ENCODE data around the gene BEAN1.

DNA sequence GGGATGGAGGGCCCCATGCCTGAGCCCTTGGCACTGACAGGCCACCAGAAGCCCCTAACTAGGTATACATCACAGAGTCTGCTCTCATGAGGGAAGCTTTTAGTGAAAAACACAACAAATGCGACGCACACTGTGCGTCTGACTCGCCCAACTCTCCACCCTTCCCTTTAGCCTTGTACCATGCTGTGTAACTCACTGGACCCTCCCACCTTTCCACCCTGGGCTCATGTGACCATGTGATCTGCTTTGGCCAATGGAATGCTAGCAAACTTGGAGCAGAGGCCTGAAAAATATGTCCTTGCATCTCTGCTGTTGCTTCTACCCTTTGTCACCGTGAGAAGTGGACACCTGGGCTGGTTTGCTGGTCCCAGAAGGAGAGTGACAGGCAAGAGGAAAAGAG is 101.2 kb downstream of the BEAN1 start:
- no peak for TF ChIP-seq ZNF837 (tag by site-specific recombination; IDR thresholded peaks at IDR 0.05)
- TF ChIP-seq, protein P1, sequence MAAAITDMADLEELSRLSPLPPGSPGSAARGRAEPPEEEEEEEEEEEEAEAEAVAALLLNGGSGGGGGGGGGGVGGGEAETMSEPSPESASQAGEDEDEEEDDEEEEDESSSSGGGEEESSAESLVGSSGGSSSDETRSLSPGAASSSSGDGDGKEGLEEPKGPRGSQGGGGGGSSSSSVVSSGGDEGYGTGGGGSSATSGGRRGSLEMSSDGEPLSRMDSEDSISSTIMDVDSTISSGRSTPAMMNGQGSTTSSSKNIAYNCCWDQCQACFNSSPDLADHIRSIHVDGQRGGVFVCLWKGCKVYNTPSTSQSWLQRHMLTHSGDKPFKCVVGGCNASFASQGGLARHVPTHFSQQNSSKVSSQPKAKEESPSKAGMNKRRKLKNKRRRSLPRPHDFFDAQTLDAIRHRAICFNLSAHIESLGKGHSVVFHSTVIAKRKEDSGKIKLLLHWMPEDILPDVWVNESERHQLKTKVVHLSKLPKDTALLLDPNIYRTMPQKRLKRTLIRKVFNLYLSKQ (tag by site-specific recombination; IDR thresholded peaks at IDR 0.05; ENCODE audit: borderline replicate concordance), result no peak
- TF ChIP-seq, protein P2, sequence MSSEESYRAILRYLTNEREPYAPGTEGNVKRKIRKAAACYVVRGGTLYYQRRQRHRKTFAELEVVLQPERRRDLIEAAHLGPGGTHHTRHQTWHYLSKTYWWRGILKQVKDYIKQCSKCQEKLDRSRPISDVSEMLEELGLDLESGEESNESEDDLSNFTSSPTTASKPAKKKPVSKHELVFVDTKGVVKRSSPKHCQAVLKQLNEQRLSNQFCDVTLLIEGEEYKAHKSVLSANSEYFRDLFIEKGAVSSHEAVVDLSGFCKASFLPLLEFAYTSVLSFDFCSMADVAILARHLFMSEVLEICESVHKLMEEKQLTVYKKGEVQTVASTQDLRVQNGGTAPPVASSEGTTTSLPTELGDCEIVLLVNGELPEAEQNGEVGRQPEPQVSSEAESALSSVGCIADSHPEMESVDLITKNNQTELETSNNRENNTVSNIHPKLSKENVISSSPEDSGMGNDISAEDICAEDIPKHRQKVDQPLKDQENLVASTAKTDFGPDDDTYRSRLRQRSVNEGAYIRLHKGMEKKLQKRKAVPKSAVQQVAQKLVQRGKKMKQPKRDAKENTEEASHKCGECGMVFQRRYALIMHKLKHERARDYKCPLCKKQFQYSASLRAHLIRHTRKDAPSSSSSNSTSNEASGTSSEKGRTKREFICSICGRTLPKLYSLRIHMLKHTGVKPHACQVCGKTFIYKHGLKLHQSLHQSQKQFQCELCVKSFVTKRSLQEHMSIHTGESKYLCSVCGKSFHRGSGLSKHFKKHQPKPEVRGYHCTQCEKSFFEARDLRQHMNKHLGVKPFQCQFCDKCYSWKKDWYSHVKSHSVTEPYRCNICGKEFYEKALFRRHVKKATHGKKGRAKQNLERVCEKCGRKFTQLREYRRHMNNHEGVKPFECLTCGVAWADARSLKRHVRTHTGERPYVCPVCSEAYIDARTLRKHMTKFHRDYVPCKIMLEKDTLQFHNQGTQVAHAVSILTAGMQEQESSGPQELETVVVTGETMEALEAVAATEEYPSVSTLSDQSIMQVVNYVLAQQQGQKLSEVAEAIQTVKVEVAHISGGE (tag by site-specific recombination; conservative IDR thresholded peaks at IDR 0.05; ENCODE audit: low read depth), result no peak
- TF ChIP-seq, protein P3, sequence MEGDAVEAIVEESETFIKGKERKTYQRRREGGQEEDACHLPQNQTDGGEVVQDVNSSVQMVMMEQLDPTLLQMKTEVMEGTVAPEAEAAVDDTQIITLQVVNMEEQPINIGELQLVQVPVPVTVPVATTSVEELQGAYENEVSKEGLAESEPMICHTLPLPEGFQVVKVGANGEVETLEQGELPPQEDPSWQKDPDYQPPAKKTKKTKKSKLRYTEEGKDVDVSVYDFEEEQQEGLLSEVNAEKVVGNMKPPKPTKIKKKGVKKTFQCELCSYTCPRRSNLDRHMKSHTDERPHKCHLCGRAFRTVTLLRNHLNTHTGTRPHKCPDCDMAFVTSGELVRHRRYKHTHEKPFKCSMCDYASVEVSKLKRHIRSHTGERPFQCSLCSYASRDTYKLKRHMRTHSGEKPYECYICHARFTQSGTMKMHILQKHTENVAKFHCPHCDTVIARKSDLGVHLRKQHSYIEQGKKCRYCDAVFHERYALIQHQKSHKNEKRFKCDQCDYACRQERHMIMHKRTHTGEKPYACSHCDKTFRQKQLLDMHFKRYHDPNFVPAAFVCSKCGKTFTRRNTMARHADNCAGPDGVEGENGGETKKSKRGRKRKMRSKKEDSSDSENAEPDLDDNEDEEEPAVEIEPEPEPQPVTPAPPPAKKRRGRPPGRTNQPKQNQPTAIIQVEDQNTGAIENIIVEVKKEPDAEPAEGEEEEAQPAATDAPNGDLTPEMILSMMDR (tag by site-specific recombination; IDR thresholded peaks at IDR 0.05), result no peak
- TF ChIP-seq ZNF561 (tag by site-specific recombination; IDR thresholded peaks at IDR 0.05; ENCODE audit: borderline replicate concordance), result no peak
- TF ChIP-seq, protein P4, sequence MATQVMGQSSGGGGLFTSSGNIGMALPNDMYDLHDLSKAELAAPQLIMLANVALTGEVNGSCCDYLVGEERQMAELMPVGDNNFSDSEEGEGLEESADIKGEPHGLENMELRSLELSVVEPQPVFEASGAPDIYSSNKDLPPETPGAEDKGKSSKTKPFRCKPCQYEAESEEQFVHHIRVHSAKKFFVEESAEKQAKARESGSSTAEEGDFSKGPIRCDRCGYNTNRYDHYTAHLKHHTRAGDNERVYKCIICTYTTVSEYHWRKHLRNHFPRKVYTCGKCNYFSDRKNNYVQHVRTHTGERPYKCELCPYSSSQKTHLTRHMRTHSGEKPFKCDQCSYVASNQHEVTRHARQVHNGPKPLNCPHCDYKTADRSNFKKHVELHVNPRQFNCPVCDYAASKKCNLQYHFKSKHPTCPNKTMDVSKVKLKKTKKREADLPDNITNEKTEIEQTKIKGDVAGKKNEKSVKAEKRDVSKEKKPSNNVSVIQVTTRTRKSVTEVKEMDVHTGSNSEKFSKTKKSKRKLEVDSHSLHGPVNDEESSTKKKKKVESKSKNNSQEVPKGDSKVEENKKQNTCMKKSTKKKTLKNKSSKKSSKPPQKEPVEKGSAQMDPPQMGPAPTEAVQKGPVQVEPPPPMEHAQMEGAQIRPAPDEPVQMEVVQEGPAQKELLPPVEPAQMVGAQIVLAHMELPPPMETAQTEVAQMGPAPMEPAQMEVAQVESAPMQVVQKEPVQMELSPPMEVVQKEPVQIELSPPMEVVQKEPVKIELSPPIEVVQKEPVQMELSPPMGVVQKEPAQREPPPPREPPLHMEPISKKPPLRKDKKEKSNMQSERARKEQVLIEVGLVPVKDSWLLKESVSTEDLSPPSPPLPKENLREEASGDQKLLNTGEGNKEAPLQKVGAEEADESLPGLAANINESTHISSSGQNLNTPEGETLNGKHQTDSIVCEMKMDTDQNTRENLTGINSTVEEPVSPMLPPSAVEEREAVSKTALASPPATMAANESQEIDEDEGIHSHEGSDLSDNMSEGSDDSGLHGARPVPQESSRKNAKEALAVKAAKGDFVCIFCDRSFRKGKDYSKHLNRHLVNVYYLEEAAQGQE (tag by site-specific recombination; IDR thresholded peaks at IDR 0.05), result no peak
- no peak for TF ChIP-seq ZNF274 (IDR thresholded peaks at IDR 0.05; ENCODE audit: low read length)
- TF ChIP-seq ZNF274 (tag by site-specific recombination; IDR thresholded peaks at IDR 0.05; ENCODE audit: borderline replicate concordance), result no peak

All from HEK293 (cell line).